HUES6 (cell line): ENCODE results near the gene TTLL8.
A peak's percentile ranks its signal among the peaks of the same experiment; 100 is the strongest.

Source experiments
- H3K27ac ChIP-seq: 2 replicates; pipeline ENCODE4 v1.7.0; 2013; ENCODE audit warnings: low read depth, mild to moderate bottlenecking, low read length, inconsistent platforms
- H3K27me3 ChIP-seq: 2 replicates; pipeline ENCODE4 v1.6.1; 2013; ENCODE audit warnings: low read length; ENCODE audit not compliant: control insufficient read depth, insufficient read depth
- H3K36me3 ChIP-seq: 2 replicates; pipeline ENCODE4 v1.6.1; 2013; ENCODE audit warnings: low read length; ENCODE audit not compliant: control insufficient read depth, insufficient read depth
- H3K4me1 ChIP-seq: 2 replicates; pipeline ENCODE4 v1.6.1; 2013; ENCODE audit warnings: low read length; ENCODE audit not compliant: control insufficient read depth, insufficient read depth
- H3K4me3 ChIP-seq: 2 replicates; pipeline ENCODE4 v1.5.1; 2013; ENCODE audit warnings: low read depth, low read length
- H3K9ac ChIP-seq: one replicate; pipeline ENCODE4 v1.6.1; 2013; ENCODE audit warnings: mild to moderate bottlenecking, low read length
- H3K9me3 ChIP-seq: 2 replicates; pipeline ENCODE4 v1.6.1; 2013; ENCODE audit warnings: low read depth, low read length; ENCODE audit not compliant: control insufficient read depth, insufficient read depth

Gene TTLL8

GRCh38 chr22:50008151-50009040 lies 49.7 kb downstream of the TTLL8 start:
- peaks cover 43% of the 10 kb centered on the region for H3K27me3 ChIP-seq
- peaks cover 32% of the 10 kb centered on the region for H3K4me1 ChIP-seq
- H3K9me3 ChIP-seq: no peaks in the 10 kb centered on the region
- no peaks in the 10 kb centered on the region for H3K36me3 ChIP-seq
- no peak overlapping the region for H3K27ac ChIP-seq
- no peak overlapping the region for H3K9ac ChIP-seq
- H3K4me3 ChIP-seq: no peak overlapping the region

- H3K36me3 ChIP-seq: no peaks in the 10 kb centered on the region
- peaks cover 25% of the 10 kb centered on the region for H3K4me1 ChIP-seq
- H3K4me3 ChIP-seq: no peak overlapping the region
- no peaks in the 10 kb centered on the region for H3K9me3 ChIP-seq
- no peak overlapping the region for H3K27ac ChIP-seq
- H3K9ac ChIP-seq: no peak overlapping the region
- H3K27me3 ChIP-seq: peaks cover 29% of the 10 kb centered on the region
Observed at GRCh38 chr22:50007057-50007511, 51.0 kb downstream of the TTLL8 start.

DNA sequence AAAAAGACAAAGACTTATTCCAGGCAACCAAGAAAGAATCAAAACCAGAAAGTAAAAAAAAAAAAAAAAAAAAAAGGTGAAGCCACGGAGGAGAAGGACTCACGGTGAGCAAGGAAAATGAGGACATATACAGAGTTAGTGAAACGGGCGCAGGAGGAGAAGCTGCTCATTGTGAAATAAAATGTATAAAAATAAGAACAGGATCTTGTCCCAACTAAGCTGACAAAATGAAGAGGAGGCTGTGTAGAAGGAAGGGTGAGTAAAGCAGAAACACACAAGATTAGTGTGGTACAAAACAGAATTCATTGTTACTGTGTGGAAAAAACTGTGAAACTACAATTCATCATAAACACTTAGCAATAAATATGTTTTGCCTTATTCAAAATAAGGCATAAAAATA lies 53.2 kb downstream of the TTLL8 start:
- no peak overlapping the region for H3K27ac ChIP-seq
- H3K4me1 ChIP-seq: peaks cover 15% of the 10 kb centered on the region
- no peaks in the 10 kb centered on the region for H3K36me3 ChIP-seq
- no peaks in the 10 kb centered on the region for H3K9me3 ChIP-seq
- H3K27me3 ChIP-seq: peaks cover 31% of the 10 kb centered on the region
- no peak overlapping the region for H3K9ac ChIP-seq
- no peak overlapping the region for H3K4me3 ChIP-seq

- peaks cover 9% of the 10 kb centered on the region for H3K4me1 ChIP-seq
- no peaks in the 10 kb centered on the region for H3K36me3 ChIP-seq
- H3K9me3 ChIP-seq: no peaks in the 10 kb centered on the region
- no peak overlapping the region for H3K9ac ChIP-seq
- peaks cover 25% of the 10 kb centered on the region for H3K27me3 ChIP-seq
- H3K4me3 ChIP-seq: no peak overlapping the region
- H3K27ac ChIP-seq: no peak overlapping the region
Observed at GRCh38 chr22:50002791-50003190, 55.3 kb downstream of the TTLL8 start.

GRCh38 chr22:50001388-50002231 lies 56.5 kb downstream of the TTLL8 start:
- Histone ChIP-seq H3K4me1 (peaks cover 9% of the 10 kb centered on the region), H3K27me3 (peaks cover 25% of the 10 kb centered on the region), H3K9me3 (no peaks in the 10 kb centered on the region), H3K36me3 (no peaks in the 10 kb centered on the region), H3K27ac (no peak overlapping the region), H3K4me3 (no peak overlapping the region), H3K9ac (no peak overlapping the region)

- H3K4me1 ChIP-seq: peaks cover 4% of the 10 kb centered on the region; the same call in 1 of the 2 replicates
- H3K36me3 ChIP-seq: no peaks in the 10 kb centered on the region
- no peaks in the 10 kb centered on the region for H3K9me3 ChIP-seq
- H3K27ac ChIP-seq: no peak overlapping the region
- no peak overlapping the region for H3K9ac ChIP-seq
- H3K27me3 ChIP-seq: peaks cover 25% of the 10 kb centered on the region
- no peak overlapping the region for H3K4me3 ChIP-seq
Observed at GRCh38 chr22:50000587-50001387, 57.3 kb downstream of the TTLL8 start.

DNA sequence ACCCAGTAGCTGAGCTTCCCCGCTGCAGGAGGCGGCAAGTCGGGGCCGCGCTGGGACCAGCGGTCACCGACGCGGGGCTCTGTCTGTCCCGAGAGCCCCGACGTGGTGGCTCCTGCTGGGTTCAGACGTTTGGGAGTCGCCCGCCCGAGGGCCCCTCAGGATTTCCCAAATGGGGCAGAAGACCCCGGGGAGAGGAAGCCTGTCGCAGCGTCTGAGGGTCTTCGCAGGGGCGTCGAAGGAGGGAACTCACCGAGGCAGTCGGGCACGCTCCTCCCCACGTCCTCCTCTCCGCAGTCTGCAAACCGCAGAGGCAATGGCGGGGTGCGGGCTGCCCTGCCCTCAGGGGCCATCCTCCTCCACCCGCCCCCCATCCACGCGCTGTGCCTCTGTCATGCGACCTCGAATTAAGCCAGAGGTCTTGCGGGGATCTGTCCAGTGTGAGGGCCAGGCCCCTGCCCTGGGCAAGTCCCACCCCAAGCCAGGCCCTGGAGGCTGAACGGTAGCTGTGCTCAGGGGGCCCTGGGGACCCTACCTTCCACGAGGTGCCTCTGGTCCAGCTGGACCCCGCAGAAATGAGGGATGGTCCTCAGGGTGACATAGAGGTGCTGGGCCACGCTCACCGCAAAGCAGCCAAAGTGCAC lies 58.0 kb downstream of the TTLL8 start:
- Histone ChIP-seq H3K27me3 (peaks cover 25% of the 10 kb centered on the region), H3K9me3 (no peaks in the 10 kb centered on the region), H3K9ac (no peak overlapping the region), H3K4me1 (peaks cover 4% of the 10 kb centered on the region; the same call in 1 of the 2 replicates), H3K27ac (no peak overlapping the region), H3K4me3 (peak overlapping the region; percentile 67), H3K36me3 (no peaks in the 10 kb centered on the region)

- peaks cover 4% of the 10 kb centered on the region; the same call in 1 of the 2 replicates for H3K4me1 ChIP-seq
- H3K4me3 ChIP-seq: peak overlapping the region; percentile 76
- H3K9ac ChIP-seq: no peak overlapping the region
- H3K9me3 ChIP-seq: no peaks in the 10 kb centered on the region
- H3K36me3 ChIP-seq: no peaks in the 10 kb centered on the region
- H3K27ac ChIP-seq: no peak overlapping the region
- peaks cover 25% of the 10 kb centered on the region for H3K27me3 ChIP-seq
Observed at GRCh38 chr22:49999063-49999945, 58.8 kb downstream of the TTLL8 start.

- Histone ChIP-seq H3K9ac (no peak overlapping the region), H3K4me1 (peaks cover 4% of the 10 kb centered on the region; the same call in 1 of the 2 replicates), H3K36me3 (no peaks in the 10 kb centered on the region), H3K4me3 (peak overlapping the region; percentile 76; the same call in 1 of the 2 replicates), H3K27me3 (peaks cover 25% of the 10 kb centered on the region), H3K27ac (no peak overlapping the region), H3K9me3 (no peaks in the 10 kb centered on the region)
Observed at GRCh38 chr22:49998718-49999062, 59.4 kb downstream of the TTLL8 start.
